Astrocyte (in vitro differentiated cells and primary cell): ENCODE results near the gene SFXN3.
A peak's percentile ranks its signal among the peaks of the same experiment; 100 is the strongest.

Experiments used
- EZH2 ChIP-seq: IDR thresholded peaks from 2 replicates; pipeline ENCODE4 v1.6.1; 2012; ENCODE audit warnings: mild to moderate bottlenecking, low read length, inconsistent platforms; ENCODE audit not compliant: insufficient read depth
- TF ChIP-seq, protein P1 (sequence below): IDR thresholded peaks from 2 replicates; pipeline ENCODE4 v1.5.1; 2011; ENCODE audit warnings: low read depth, mild to moderate bottlenecking, inconsistent platforms, low read length, moderate library complexity; ENCODE audit not compliant: insufficient read depth

DNA sequence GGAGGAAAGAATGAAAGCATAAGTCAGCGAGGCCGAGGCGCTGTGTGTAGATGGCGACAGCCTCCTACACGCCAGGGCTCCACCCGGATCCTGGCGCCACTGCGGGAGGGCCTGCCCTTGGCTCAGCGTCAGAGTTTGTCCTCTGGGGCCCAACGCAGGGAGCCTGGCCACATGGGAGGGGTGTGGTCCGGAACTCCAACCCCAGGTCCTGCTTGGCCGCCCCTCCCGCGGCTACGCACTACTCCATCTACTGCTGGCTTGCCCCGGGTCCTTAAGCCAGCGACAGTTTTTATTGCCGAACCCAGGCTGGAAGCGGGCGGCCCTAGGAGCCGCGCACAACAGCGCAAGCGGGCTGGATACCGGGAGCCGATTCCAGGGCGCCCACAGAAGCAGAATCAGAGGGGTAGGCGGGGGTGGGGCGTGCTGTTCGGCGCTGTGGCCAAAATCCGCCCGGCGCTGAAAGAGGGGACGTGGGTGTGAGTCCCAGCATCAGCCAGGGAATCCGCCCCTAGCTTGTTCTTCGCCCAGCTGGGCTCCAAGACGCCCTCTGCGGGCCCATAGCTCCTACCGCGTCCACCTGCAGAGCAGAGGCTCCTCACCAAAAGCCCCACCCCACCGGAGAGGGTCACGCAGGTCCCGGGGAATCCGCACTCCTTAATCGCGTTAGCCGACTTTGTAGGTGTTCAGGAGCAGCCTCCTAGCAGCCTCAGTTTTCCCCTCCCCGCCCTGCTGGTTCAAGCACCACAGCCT, 35.3 kb downstream of the SFXN3 start:
- TF ChIP-seq, protein P1, sequence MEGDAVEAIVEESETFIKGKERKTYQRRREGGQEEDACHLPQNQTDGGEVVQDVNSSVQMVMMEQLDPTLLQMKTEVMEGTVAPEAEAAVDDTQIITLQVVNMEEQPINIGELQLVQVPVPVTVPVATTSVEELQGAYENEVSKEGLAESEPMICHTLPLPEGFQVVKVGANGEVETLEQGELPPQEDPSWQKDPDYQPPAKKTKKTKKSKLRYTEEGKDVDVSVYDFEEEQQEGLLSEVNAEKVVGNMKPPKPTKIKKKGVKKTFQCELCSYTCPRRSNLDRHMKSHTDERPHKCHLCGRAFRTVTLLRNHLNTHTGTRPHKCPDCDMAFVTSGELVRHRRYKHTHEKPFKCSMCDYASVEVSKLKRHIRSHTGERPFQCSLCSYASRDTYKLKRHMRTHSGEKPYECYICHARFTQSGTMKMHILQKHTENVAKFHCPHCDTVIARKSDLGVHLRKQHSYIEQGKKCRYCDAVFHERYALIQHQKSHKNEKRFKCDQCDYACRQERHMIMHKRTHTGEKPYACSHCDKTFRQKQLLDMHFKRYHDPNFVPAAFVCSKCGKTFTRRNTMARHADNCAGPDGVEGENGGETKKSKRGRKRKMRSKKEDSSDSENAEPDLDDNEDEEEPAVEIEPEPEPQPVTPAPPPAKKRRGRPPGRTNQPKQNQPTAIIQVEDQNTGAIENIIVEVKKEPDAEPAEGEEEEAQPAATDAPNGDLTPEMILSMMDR: peak; percentile 20
- no peak for TF ChIP-seq EZH2
